ENCODE data around the gene TRIM27.

- TF ChIP-seq CTCF (IDR thresholded peaks at IDR 0.05; ENCODE audit: poor library complexity) (no peak), EZH2phosphoT487 (IDR thresholded peaks at IDR 0.05; ENCODE audit: low read depth, severe bottlenecking, unreplicated experiment) (no peak), EZH2 (IDR thresholded peaks at IDR 0.05; ENCODE audit: borderline replicate concordance) (no peak)
These were observed 23.1 kb downstream of the TRIM27 start for GRCh38 chr6:28900577-28901256.

All from hepatocyte (in vitro differentiated cells).